ENCODE data around the gene IFI44.

IFI44 gene

DNA sequence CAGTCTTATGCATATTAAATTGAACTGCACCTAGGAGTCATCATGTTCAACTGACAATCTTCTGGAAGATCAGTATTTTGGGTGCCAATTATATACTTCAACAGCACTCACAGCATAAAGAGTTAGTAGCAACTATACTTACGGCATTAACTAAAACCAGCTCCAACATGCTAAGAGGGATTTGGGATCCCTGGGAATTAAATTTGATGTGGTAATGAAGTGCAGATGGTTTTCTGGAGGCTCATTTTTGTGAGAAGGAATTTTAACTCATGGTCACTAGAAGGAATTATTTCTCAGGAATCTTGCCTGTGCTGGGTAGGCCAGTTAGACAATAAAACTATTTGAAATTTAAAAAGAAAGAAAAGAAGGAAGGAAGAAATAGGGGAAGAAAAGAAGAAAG is 18.3 kb downstream of the IFI44 start:
- Histone ChIP-seq H3K4me2 (ENCODE audit: low read length) (no peak overlapping the region), H3K9me3 (ENCODE audit: insufficient read depth, low read length) (no peaks in the 10 kb centered on the region), H3K4me1 (ENCODE audit: low read length) (no peaks in the 10 kb centered on the region), H2AFZ (ENCODE audit: low read depth, low read length) (no peak overlapping the region), H3K36me3 (replicated peaks; ENCODE audit: low read depth, low read length) (no peaks in the 10 kb centered on the region), H4K20me1 (ENCODE audit: insufficient read depth, low read length) (no peaks in the 10 kb centered on the region), H3K27me3 (ENCODE audit: low read depth, low read length) (no peaks in the 10 kb centered on the region), H3K9ac (ENCODE audit: low read length) (no peak overlapping the region), H3K27ac (ENCODE audit: low read length) (no peak overlapping the region), H3K79me2 (ENCODE audit: low read length) (no peaks in the 10 kb centered on the region), H3K4me3 (ENCODE audit: low read length) (no peak overlapping the region)
- TF ChIP-seq, protein P1, sequence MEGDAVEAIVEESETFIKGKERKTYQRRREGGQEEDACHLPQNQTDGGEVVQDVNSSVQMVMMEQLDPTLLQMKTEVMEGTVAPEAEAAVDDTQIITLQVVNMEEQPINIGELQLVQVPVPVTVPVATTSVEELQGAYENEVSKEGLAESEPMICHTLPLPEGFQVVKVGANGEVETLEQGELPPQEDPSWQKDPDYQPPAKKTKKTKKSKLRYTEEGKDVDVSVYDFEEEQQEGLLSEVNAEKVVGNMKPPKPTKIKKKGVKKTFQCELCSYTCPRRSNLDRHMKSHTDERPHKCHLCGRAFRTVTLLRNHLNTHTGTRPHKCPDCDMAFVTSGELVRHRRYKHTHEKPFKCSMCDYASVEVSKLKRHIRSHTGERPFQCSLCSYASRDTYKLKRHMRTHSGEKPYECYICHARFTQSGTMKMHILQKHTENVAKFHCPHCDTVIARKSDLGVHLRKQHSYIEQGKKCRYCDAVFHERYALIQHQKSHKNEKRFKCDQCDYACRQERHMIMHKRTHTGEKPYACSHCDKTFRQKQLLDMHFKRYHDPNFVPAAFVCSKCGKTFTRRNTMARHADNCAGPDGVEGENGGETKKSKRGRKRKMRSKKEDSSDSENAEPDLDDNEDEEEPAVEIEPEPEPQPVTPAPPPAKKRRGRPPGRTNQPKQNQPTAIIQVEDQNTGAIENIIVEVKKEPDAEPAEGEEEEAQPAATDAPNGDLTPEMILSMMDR (IDR thresholded peaks at IDR 0.05; ENCODE audit: low read depth, low read length): no peak
- no peak for TF ChIP-seq EZH2phosphoT487 (IDR thresholded peaks at IDR 0.05; ENCODE audit: low read depth)

DNA sequence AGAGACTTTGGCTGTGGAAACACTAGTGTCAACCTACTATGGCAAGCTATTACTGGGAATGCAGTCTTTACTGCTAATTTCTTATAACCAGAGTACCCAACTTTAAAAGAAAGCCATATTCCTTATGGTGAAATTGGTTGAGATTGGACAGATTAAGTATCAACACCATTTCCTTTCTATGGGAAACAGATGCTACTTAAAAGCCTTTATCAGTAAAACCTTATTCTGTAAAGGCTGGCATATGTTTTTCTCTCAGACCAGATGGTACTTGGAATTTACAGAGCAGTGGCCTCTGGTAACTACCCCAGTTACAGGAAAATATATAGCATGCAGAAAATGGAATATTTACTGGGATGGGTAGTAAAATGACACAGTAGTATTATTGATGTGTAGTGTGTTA is 18.8 kb downstream of the IFI44 start:
- no peak overlapping the region for H3K4me2 ChIP-seq (ENCODE audit: low read length)
- no peak overlapping the region for H3K27ac ChIP-seq (ENCODE audit: low read length)
- no peak overlapping the region for H3K9ac ChIP-seq (ENCODE audit: low read length)
- no peak overlapping the region for H3K4me3 ChIP-seq (ENCODE audit: low read length)
- no peak overlapping the region for H2AFZ ChIP-seq (ENCODE audit: low read depth, low read length)
- H3K27me3 ChIP-seq (ENCODE audit: low read depth, low read length): no peaks in the 10 kb centered on the region
- H3K9me3 ChIP-seq (ENCODE audit: insufficient read depth, low read length): no peaks in the 10 kb centered on the region
- H3K36me3 ChIP-seq (replicated peaks; ENCODE audit: low read depth, low read length): no peaks in the 10 kb centered on the region
- no peak for TF ChIP-seq EZH2phosphoT487 (IDR thresholded peaks at IDR 0.05; ENCODE audit: low read depth)
- TF ChIP-seq, protein P1 (IDR thresholded peaks at IDR 0.05; ENCODE audit: low read depth, low read length): no peak
- H3K79me2 ChIP-seq (ENCODE audit: low read length): no peaks in the 10 kb centered on the region
- no peaks in the 10 kb centered on the region for H3K4me1 ChIP-seq (ENCODE audit: low read length)
- H4K20me1 ChIP-seq (ENCODE audit: insufficient read depth, low read length): no peaks in the 10 kb centered on the region

DNA sequence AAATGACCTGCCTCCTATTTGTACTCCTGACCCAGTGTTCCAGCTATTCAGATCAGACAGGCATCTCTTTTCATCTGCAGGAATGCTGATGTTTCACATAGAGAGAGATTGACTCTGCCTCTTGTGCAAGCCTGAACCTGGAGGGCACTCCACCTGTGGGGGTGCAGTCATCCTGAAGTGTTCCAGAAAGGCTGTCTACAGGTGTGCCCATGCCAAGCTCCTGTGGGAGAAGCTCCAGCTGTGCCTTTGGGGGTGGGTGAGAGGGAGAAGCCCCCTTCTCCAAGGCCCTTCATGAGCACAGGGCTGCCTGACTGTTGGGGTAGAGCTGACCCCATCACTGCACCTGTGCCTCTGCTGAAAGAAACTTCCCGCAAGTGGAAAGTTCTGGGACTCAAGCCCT is 22.8 kb downstream of the IFI44 start:
- Histone ChIP-seq H4K20me1 (ENCODE audit: insufficient read depth, low read length) (no peaks in the 10 kb centered on the region), H3K4me3 (ENCODE audit: low read length) (no peak overlapping the region), H3K9me3 (ENCODE audit: insufficient read depth, low read length) (no peaks in the 10 kb centered on the region), H3K9ac (ENCODE audit: low read length) (no peak overlapping the region), H2AFZ (ENCODE audit: low read depth, low read length) (no peak overlapping the region), H3K4me2 (ENCODE audit: low read length) (no peak overlapping the region), H3K27me3 (ENCODE audit: low read depth, low read length) (no peaks in the 10 kb centered on the region), H3K27ac (ENCODE audit: low read length) (no peak overlapping the region), H3K4me1 (ENCODE audit: low read length) (no peaks in the 10 kb centered on the region), H3K36me3 (replicated peaks; ENCODE audit: low read depth, low read length) (no peaks in the 10 kb centered on the region), H3K79me2 (ENCODE audit: low read length) (no peaks in the 10 kb centered on the region)
- no peak for TF ChIP-seq EZH2phosphoT487 (IDR thresholded peaks at IDR 0.05; ENCODE audit: low read depth)
- TF ChIP-seq, protein P1 (IDR thresholded peaks at IDR 0.05; ENCODE audit: low read depth, low read length): no peak

DNA sequence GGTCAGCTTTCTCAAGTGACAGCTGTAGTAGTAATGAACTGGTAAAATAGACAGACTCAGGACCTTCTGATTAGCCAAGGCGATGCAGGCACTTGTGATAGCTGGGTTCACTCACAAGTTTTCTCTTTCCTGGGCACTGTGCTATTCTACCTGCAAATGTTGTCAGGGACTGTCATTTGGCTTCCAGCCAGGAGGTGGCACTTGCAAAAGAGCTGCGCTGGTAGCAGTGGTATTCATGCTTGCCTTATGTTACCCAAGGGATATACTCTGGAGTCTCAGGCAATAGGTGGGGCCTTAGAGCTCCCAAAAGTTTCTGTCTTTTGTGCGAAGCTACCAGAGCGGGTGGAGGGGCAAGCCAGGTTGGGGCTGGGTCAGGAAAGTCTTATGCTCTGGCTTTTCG is 23.5 kb downstream of the IFI44 start:
- Histone ChIP-seq H3K27me3 (ENCODE audit: low read depth, low read length) (no peaks in the 10 kb centered on the region), H3K27ac (ENCODE audit: low read length) (no peak overlapping the region), H3K36me3 (replicated peaks; ENCODE audit: low read depth, low read length) (no peaks in the 10 kb centered on the region), H3K4me1 (ENCODE audit: low read length) (peaks cover 4% of the 10 kb centered on the region), H2AFZ (ENCODE audit: low read depth, low read length) (no peak overlapping the region), H3K4me2 (ENCODE audit: low read length) (no peak overlapping the region), H3K4me3 (ENCODE audit: low read length) (no peak overlapping the region), H3K9me3 (ENCODE audit: insufficient read depth, low read length) (no peaks in the 10 kb centered on the region), H3K79me2 (ENCODE audit: low read length) (no peaks in the 10 kb centered on the region), H3K9ac (ENCODE audit: low read length) (no peak overlapping the region), H4K20me1 (ENCODE audit: insufficient read depth, low read length) (no peaks in the 10 kb centered on the region)
- TF ChIP-seq, protein P1 (IDR thresholded peaks at IDR 0.05; ENCODE audit: low read depth, low read length): no peak
- no peak for TF ChIP-seq EZH2phosphoT487 (IDR thresholded peaks at IDR 0.05; ENCODE audit: low read depth)

Measured in OCI-LY3 (cell line).